Kidney epithelial cell (primary cell): ENCODE results near the gene LSM14A. TPM values are rescaled to one million over a fixed set of nuclear protein-coding genes. Genes with fewer than 3 reads are reported as not detected.
"Not testable (repeated sequence)": the region's sequence is repeated elsewhere in the genome, so short reads cannot be mapped to it uniquely, and the experiment has no call there.

ENCODE experiments used
- DNase-seq: peaks from one replicate; pipeline ENCODE4 v3.0.0-alpha.2; 2010; ENCODE audit warnings: low read depth
- H3K27me3 ChIP-seq: 2 replicates; pipeline ENCODE4 v1.6.0; 2011; ENCODE audit warnings: low read length; ENCODE audit not compliant: control insufficient read depth, insufficient read depth
- H3K36me3 ChIP-seq: 2 replicates; pipeline ENCODE4 v1.5.1; 2011; ENCODE audit warnings: low read length; ENCODE audit not compliant: control insufficient read depth, insufficient read depth
- H3K4me3 ChIP-seq: 2 replicates; pipeline ENCODE4 v1.5.1; 2011; ENCODE audit warnings: low read depth, mild to moderate bottlenecking, control low read depth, low read length
- CTCF ChIP-seq: IDR thresholded peaks from 2 replicates; pipeline ENCODE4 v1.5.1; 2011; ENCODE audit warnings: mild to moderate bottlenecking, moderate library complexity, low read length, control low read depth, inconsistent platforms; ENCODE audit not compliant: insufficient read depth, poor library complexity, severe bottlenecking
- total RNA-seq: library from RNA; depleted of rRNA; stranded (reverse); fragments of >200 nt; gene quantifications from 2 replicates; pipeline ENCODE4 v1.2.3, GENCODE V29; 2015

The LSM14A gene
- total RNA-seq, 1 donor from 2014 or later = 105 TPM

- DNase-seq = no peak
- Histone ChIP-seq H3K27me3 (no peaks in the 10 kb centered on the region), H3K4me3 (no peak overlapping the region), H3K36me3 (no peaks in the 10 kb centered on the region)
- TF ChIP-seq CTCF = peak; percentile 77
Observed at GRCh38 chr19:34241513-34242337, 69.4 kb downstream of the LSM14A start.

GRCh38 chr19:34243138-34243875, 71.0 kb downstream of the LSM14A start:
- H3K27me3 ChIP-seq, H3K4me3 ChIP-seq, DNase-seq: not testable (repeated sequence)

GRCh38 chr19:34243876-34244578, 71.7 kb downstream of the LSM14A start:
- no peak for DNase-seq
- no peak for TF ChIP-seq CTCF
- Histone ChIP-seq H3K36me3 (no peaks in the 10 kb centered on the region), H3K4me3 (no peak overlapping the region), H3K27me3 (no peaks in the 10 kb centered on the region)

More at GRCh38 chr19:34243138-34243875, 71.0 kb downstream of the LSM14A start:
- not testable (repeated sequence) for H3K36me3 ChIP-seq

- no peak for TF ChIP-seq CTCF
- DNase-seq = no peak
- Histone ChIP-seq H3K36me3 (no peaks in the 10 kb centered on the region), H3K4me3 (no peak overlapping the region), H3K27me3 (no peaks in the 10 kb centered on the region)
Observed at GRCh38 chr19:34244611-34245299, 72.5 kb downstream of the LSM14A start.

- Histone ChIP-seq H3K27me3 (no peaks in the 10 kb centered on the region), H3K4me3 (no peak overlapping the region), H3K36me3 (no peaks in the 10 kb centered on the region)
- no peak for TF ChIP-seq CTCF
- no peak for DNase-seq
Observed at GRCh38 chr19:34246340-34246739, 74.0 kb downstream of the LSM14A start.

- no peaks in the 10 kb centered on the region for H3K36me3 ChIP-seq
- no peak overlapping the region for H3K4me3 ChIP-seq
- no peak for DNase-seq
- H3K27me3 ChIP-seq = no peaks in the 10 kb centered on the region
- TF ChIP-seq CTCF = no peak
Observed at GRCh38 chr19:34248941-34249340, 76.6 kb downstream of the LSM14A start.

- DNase-seq, H3K36me3 ChIP-seq, H3K4me3 ChIP-seq, H3K27me3 ChIP-seq: not testable (repeated sequence)
Observed at GRCh38 chr19:34253167-34253566, 80.9 kb downstream of the LSM14A start.

GRCh38 chr19:34253681-34254045, 81.4 kb downstream of the LSM14A start:
- not testable (repeated sequence) for DNase-seq, H3K27me3 ChIP-seq, H3K36me3 ChIP-seq
- H3K4me3 ChIP-seq = peak overlapping the region; percentile 86
